SU-DHL-6 (cell line): ENCODE results near the gene CPB2.

Experiments used
- H2AFZ ChIP-seq: fragments of 200-600 bp; sonication (generic); 2 replicates; pipeline ENCODE4 v1.6.1; 2014; ENCODE audit warnings: low read depth, mild to moderate bottlenecking, moderate library complexity, mixed read lengths, antibody characterized with exemption, low read length; ENCODE audit not compliant: severe bottlenecking
- H3F3A ChIP-seq: fragments of 200-600 bp; shearing (Covaris generic); 2 replicates; pipeline ENCODE4 v1.6.0; 2016; ENCODE audit warnings: antibody characterized with exemption, mild to moderate bottlenecking; ENCODE audit not compliant: insufficient read depth
- H3K27ac ChIP-seq: fragments of 200-600 bp; sonication (generic); 2 replicates; pipeline ENCODE4 v1.5.1; 2016; ENCODE audit warnings: low read depth, mild to moderate bottlenecking, low read length, moderate library complexity, mixed read lengths
- H3K27me3 ChIP-seq: fragments of 200-600 bp; sonication (generic), shearing (Covaris generic); 2 replicates; pipeline ENCODE4 v1.6.0; 2014; ENCODE audit warnings: mild to moderate bottlenecking, low read length
- H3K36me3 ChIP-seq: fragments of 200-600 bp; sonication (generic); 2 replicates; pipeline ENCODE4 v1.6.1; 2014; ENCODE audit warnings: mild to moderate bottlenecking, low read length, mixed read lengths
- H3K4me2 ChIP-seq: fragments of 300-600, 200-600 bp; shearing (Covaris generic), sonication (generic); 2 replicates; pipeline ENCODE4 v1.6.0; 2014; ENCODE audit warnings: low read length, low read depth, mild to moderate bottlenecking; ENCODE audit not compliant: poor library complexity, severe bottlenecking
- H3K4me3 ChIP-seq: fragments of 200-600 bp; sonication (generic); 2 replicates; pipeline ENCODE4 v1.5.1; 2014; ENCODE audit warnings: antibody characterized with exemption, low read length, mild to moderate bottlenecking, mixed read lengths; ENCODE audit not compliant: insufficient read depth, poor library complexity, severe bottlenecking
- H3K79me2 ChIP-seq: fragments of 200-600 bp; sonication (generic); 2 replicates; pipeline ENCODE4 v1.6.1; 2014; ENCODE audit warnings: mild to moderate bottlenecking, low read length, moderate library complexity; ENCODE audit not compliant: insufficient read depth
- H3K9ac ChIP-seq: fragments of 200-600 bp; sonication (generic); 2 replicates; pipeline ENCODE4 v1.7.0; 2014; ENCODE audit warnings: mild to moderate bottlenecking, low read length
- H3K9me2 ChIP-seq: fragments of 200-600 bp; sonication (generic); replicated peaks from 2 replicates; pipeline ENCODE4 v1.6.1; 2014; ENCODE audit warnings: low read length; ENCODE audit not compliant: insufficient read depth
- H3K9me3 ChIP-seq: fragments of 200-600 bp; sonication (generic); 2 replicates; pipeline ENCODE4 v1.6.1; 2014; ENCODE audit warnings: low read length, mixed read lengths; ENCODE audit not compliant: insufficient read depth
- H4K20me1 ChIP-seq: fragments of 200-600 bp; sonication (generic); 2 replicates; pipeline ENCODE4 v1.6.1; 2014; ENCODE audit warnings: low read depth, mild to moderate bottlenecking, antibody characterized with exemption, low read length, moderate library complexity, mixed read lengths
- EZH2phosphoT487 ChIP-seq: fragments of 200-600 bp; sonication (generic), shearing (Covaris generic); conservative IDR thresholded peaks from 2 replicates; pipeline ENCODE4 v1.6.1; 2018; ENCODE audit warnings: mild to moderate bottlenecking, antibody characterized with exemption, low read length, moderate library complexity, mixed read lengths
- TF ChIP-seq, protein P1 (sequence below): fragments of 200-600 bp; sonication (generic); IDR thresholded peaks from one replicate; pipeline ENCODE4 v1.5.1; 2017; ENCODE audit warnings: antibody characterized with exemption, mild to moderate bottlenecking, low read length, moderate library complexity; ENCODE audit not compliant: insufficient read depth, poor library complexity, severe bottlenecking

CPB2 gene

DNA sequence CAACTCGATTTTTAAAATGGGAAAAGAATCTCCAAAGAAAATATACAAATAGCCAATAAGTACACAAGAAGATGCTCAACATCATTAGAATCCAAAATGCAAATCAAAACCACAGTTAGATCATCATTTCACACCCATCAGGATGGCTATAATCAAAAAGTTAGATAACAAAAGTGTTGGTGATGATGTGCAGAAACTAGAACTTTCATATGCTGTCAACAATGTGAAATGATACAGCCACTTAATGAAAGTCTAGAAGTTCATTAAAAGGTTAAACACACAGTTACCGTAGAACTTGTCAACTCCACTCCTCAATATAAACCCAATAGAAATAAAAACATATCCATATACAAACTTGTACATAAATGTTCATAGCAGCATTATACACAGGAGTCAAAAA is 64.1 kb downstream of the CPB2 start:
- no peak overlapping the region for H2AFZ ChIP-seq
- H3K9me2 ChIP-seq = no peaks in the 10 kb centered on the region
- no peaks in the 10 kb centered on the region for H3K9me3 ChIP-seq
- no peaks in the 10 kb centered on the region for H3F3A ChIP-seq
- H3K4me3 ChIP-seq = no peak overlapping the region
- H4K20me1 ChIP-seq = peaks cover 6% of the 10 kb centered on the region; the same call in 1 of the 2 replicates
- TF ChIP-seq, protein P1, sequence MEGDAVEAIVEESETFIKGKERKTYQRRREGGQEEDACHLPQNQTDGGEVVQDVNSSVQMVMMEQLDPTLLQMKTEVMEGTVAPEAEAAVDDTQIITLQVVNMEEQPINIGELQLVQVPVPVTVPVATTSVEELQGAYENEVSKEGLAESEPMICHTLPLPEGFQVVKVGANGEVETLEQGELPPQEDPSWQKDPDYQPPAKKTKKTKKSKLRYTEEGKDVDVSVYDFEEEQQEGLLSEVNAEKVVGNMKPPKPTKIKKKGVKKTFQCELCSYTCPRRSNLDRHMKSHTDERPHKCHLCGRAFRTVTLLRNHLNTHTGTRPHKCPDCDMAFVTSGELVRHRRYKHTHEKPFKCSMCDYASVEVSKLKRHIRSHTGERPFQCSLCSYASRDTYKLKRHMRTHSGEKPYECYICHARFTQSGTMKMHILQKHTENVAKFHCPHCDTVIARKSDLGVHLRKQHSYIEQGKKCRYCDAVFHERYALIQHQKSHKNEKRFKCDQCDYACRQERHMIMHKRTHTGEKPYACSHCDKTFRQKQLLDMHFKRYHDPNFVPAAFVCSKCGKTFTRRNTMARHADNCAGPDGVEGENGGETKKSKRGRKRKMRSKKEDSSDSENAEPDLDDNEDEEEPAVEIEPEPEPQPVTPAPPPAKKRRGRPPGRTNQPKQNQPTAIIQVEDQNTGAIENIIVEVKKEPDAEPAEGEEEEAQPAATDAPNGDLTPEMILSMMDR = no peak
- TF ChIP-seq EZH2phosphoT487 = no peak
- H3K36me3 ChIP-seq = peaks cover 26% of the 10 kb centered on the region; the same call in 1 of the 2 replicates
- no peak overlapping the region for H3K27ac ChIP-seq
- peaks cover 20% of the 10 kb centered on the region for H3K79me2 ChIP-seq
- H3K9ac ChIP-seq = no peak overlapping the region
- no peaks in the 10 kb centered on the region for H3K27me3 ChIP-seq
- no peak overlapping the region for H3K4me2 ChIP-seq

DNA sequence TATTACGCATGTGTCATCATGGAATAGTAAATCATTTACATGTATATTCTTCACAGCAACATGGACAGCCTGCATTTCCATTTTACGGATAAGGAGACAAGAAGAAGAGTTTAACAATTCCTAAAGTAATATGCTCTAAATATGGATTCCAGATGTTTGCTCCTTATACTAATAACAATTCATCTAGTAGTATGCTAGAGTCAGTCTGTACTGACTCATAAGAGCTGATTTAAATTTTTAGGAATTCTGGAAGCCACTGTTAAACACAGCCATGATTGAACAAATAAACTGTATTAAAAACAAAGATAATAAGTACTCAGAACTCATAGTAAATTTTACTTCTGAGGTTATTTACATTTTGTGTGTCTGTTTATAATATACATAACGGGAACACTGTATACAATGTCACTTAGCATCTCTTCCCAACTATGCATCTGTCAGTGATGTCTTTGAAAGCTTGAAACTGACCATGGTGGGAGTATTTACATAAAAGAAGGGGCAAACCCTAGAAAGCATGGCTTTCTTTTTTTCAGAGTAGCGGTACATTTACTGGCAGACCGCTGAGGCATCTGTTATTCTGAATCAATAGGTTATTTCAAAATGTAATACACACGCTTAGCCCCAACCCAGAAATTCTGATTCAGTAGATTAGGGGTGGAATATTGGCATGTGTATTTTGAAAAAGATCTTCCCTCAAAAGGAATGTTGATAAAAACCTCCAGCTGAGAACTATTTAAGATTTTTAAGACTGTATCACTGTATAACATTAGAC is 65.2 kb downstream of the CPB2 start:
- H3K9ac ChIP-seq = no peak overlapping the region
- H4K20me1 ChIP-seq = peaks cover 4% of the 10 kb centered on the region; the same call in 1 of the 2 replicates
- peaks cover 8% of the 10 kb centered on the region for H3K79me2 ChIP-seq
- H3K9me3 ChIP-seq = no peaks in the 10 kb centered on the region
- no peak overlapping the region for H2AFZ ChIP-seq
- H3K27ac ChIP-seq = no peak overlapping the region
- no peak for TF ChIP-seq EZH2phosphoT487
- TF ChIP-seq, protein P1 = no peak
- no peaks in the 10 kb centered on the region for H3K9me2 ChIP-seq
- H3K4me2 ChIP-seq = no peak overlapping the region
- H3K27me3 ChIP-seq = no peaks in the 10 kb centered on the region
- no peak overlapping the region for H3K4me3 ChIP-seq
- H3F3A ChIP-seq = no peaks in the 10 kb centered on the region
- peaks cover 30% of the 10 kb centered on the region; the same call in 1 of the 2 replicates for H3K36me3 ChIP-seq

DNA sequence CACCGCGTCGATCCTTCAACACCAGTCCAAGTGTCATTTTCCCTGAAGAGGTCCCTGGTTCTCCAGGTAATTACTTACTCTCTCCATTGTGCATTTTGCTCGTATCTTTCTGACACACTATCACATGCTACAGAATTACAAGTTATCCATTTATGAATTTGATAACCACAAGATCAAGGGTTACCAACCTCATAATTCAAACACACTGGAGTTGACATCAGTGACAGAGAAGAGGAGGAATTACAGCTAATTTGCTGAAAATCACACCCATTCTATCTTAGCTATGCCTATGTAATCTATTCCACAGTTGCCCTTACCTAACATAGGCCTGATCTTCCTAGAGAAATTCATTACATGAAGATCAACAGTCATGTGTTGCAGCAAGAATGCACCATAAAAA is 66.5 kb downstream of the CPB2 start:
- H3K36me3 ChIP-seq = peaks cover 30% of the 10 kb centered on the region

More for the DNA sequence above, 66.5 kb downstream of the CPB2 start:
- Histone ChIP-seq H3K4me3 (no peak overlapping the region), H3K4me2 (no peak overlapping the region), H3K27ac (no peak overlapping the region), H3K9me2 (no peaks in the 10 kb centered on the region), H2AFZ (no peak overlapping the region), H3F3A (no peaks in the 10 kb centered on the region), H3K27me3 (no peaks in the 10 kb centered on the region), H3K9ac (no peak overlapping the region), H4K20me1 (no peaks in the 10 kb centered on the region; the same call in 1 of the 2 replicates), H3K79me2 (no peaks in the 10 kb centered on the region; the same call in 1 of the 2 replicates), H3K9me3 (no peaks in the 10 kb centered on the region)
- TF ChIP-seq EZH2phosphoT487 = no peak
- TF ChIP-seq, protein P1 = no peak
